K562 (cell line): Measurements from ENCODE around the gene CASTOR1. TPM values are rescaled to one million over a fixed set of nuclear protein-coding genes. Genes with fewer than 3 reads are reported as not detected.

Experiments
- ATAC-seq: fragments of 200-7000 bp; cut with Tn5 transposase; 3 replicates; pipeline ENCODE4 v1.9.1; 2020; ENCODE audit warnings: moderate library complexity
- BruUV-seq: library from RNA; stranded (reverse); fragments of 400-500 nt; replicated peaks from 2 replicates; lab custom pipeline; 2021; lab: Mats Ljungman, UMichigan
- CTCF ChIA-PET: fragments of 300-600 bp; formaldehyde crosslinking; extraction: SDS; loops from one replicate; lab custom pipeline; 2021; ENCODE audit warnings: low intra/inter-chr PET ratio; lab: Yijun Ruan, JAX
- POLR2A ChIA-PET: fragments of 300-600, 350-650 bp; sonication (Branson Sonifier 250); formaldehyde crosslinking; extraction: SDS; loops from one replicate; lab custom pipeline; 2021; ENCODE audit warnings: antibody characterized with exemption, inconsistent platforms; lab: Yijun Ruan, JAX
- DNase-seq, 4 experiments: peaks; one replicate each; pipeline versions ENCODE4 v3.0.0 to v3.0.0-alpha.2; 2011 to 2018; ENCODE audit warnings: low spot score in 3 of 4, mixed read lengths in 3 of 4; ENCODE audit errors: extremely low read depth in 1 of 4
- FAIRE-seq: peaks from 2 replicates; lab custom pipeline; 2011; peaks lifted over from hg19 to GRCh38; lab: Jason Lieb, UNC
- H2AFZ ChIP-seq: 2 replicates; pipeline ENCODE4 v1.6.0; 2011; ENCODE audit warnings: low read depth, low read length, control low read depth, inconsistent platforms
- H3K27ac ChIP-seq: fragments of 200-600 bp; 3 replicates; pipeline ENCODE4 v1.8.0; 2011; ENCODE audit warnings: low read depth, mild to moderate bottlenecking, control low read depth, inconsistent platforms, low read length, moderate library complexity, mixed read lengths; ENCODE audit errors: extremely low read depth
- H3K27me3 ChIP-seq, 2 experiments: fragments of 300-600 bp in 1 of 2; 2 replicates in 1 of 2; 3 replicates in 1 of 2; pipeline versions ENCODE4 v1.6.0 to v1.8.0; 2011; ENCODE audit warnings: inconsistent platforms in 2 of 2, low read length in 2 of 2, mild to moderate bottlenecking in 1 of 2, mixed read lengths in 1 of 2, moderate library complexity in 1 of 2; ENCODE audit not compliant: control insufficient read depth in 2 of 2, insufficient read depth in 2 of 2
- H3K36me3 ChIP-seq: fragments of 300-600 bp; 3 replicates; pipeline ENCODE4 v1.8.0; 2011; ENCODE audit warnings: mild to moderate bottlenecking, low read length, inconsistent platforms; ENCODE audit not compliant: control insufficient read depth, insufficient read depth
- H3K4me1 ChIP-seq, 2 experiments: fragments of 200-600 bp in 1 of 2; replicated peaks in 1 of 2; 2 replicates in 1 of 2; 3 replicates in 1 of 2; pipeline versions ENCODE4 v1.5.1 to v1.8.0; 2011; ENCODE audit warnings: inconsistent platforms in 2 of 2, low read length in 2 of 2, mild to moderate bottlenecking in 1 of 2, mixed read lengths in 1 of 2, moderate library complexity in 1 of 2; ENCODE audit not compliant: control insufficient read depth in 2 of 2, insufficient read depth in 2 of 2
- H3K4me2 ChIP-seq: 2 replicates; pipeline ENCODE4 v1.6.1; 2011; ENCODE audit warnings: low read length, control low read depth, inconsistent platforms, mixed read lengths; ENCODE audit not compliant: insufficient read depth
- H3K4me3 ChIP-seq: fragments of 200-600 bp; sonication (generic), shearing (Covaris generic); 2 replicates; pipeline ENCODE4 v1.5.1; 2016; ENCODE audit warnings: control low read depth, inconsistent platforms
- H3K79me2 ChIP-seq: fragments of 200-600 bp; 3 replicates; pipeline ENCODE4 v1.8.0; 2011; ENCODE audit warnings: low read length, inconsistent platforms; ENCODE audit not compliant: control insufficient read depth, insufficient read depth
- H3K9ac ChIP-seq, 2 experiments: 2 replicates each; pipeline versions ENCODE4 v1.6.0 to v1.6.1; 2011; ENCODE audit warnings: low read depth in 2 of 2, low read length in 2 of 2, control low read depth in 1 of 2, inconsistent platforms in 1 of 2, mild to moderate bottlenecking in 1 of 2, mixed read lengths in 1 of 2; ENCODE audit not compliant: insufficient read depth in 1 of 2
- H3K9me1 ChIP-seq: one replicate; pipeline ENCODE4 v1.6.0; 2011; ENCODE audit warnings: inconsistent platforms, mild to moderate bottlenecking, low read length, moderate library complexity; ENCODE audit not compliant: control insufficient read depth, insufficient read depth
- H3K9me3 ChIP-seq: replicated peaks from 2 replicates; pipeline ENCODE4 v1.5.1; 2011; ENCODE audit warnings: low read depth, low read length, inconsistent platforms; ENCODE audit not compliant: control insufficient read depth, insufficient read depth
- H4K20me1 ChIP-seq: replicated peaks from 2 replicates; pipeline ENCODE4 v1.6.1; 2011; ENCODE audit warnings: low read length, inconsistent platforms, mixed read lengths; ENCODE audit not compliant: control insufficient read depth, insufficient read depth
- GATAD2B ChIP-seq: fragments of 450-650 bp; IDR thresholded peaks from 2 replicates; pipeline ENCODE4 v1.6.1; 2017; ENCODE audit warnings: mild to moderate bottlenecking, borderline replicate concordance
- HDAC2 ChIP-seq: fragments of 450-650 bp; IDR thresholded peaks from 2 replicates; pipeline ENCODE4 v1.6.1; 2016; ENCODE audit warnings: mild to moderate bottlenecking
- MIER1 ChIP-seq: fragments of 450-650 bp; IDR thresholded peaks from 2 replicates; pipeline ENCODE4 v1.6.1; 2016; ENCODE audit warnings: antibody characterized with exemption, mild to moderate bottlenecking, low read depth
- NFXL1 ChIP-seq: fragments of 450-650 bp; formaldehyde crosslinking; IDR thresholded peaks from 2 replicates; pipeline ENCODE4 v1.4.0; 2021; ENCODE audit warnings: mild to moderate bottlenecking
- SREBF1 ChIP-seq: fragments of 150-350 bp; IDR thresholded peaks from 2 replicates; pipeline ENCODE4 v1.6.1; 2014; ENCODE audit warnings: antibody characterized with exemption, low read depth, low read length, borderline replicate concordance
- TRIM25 ChIP-seq: fragments of 450-650 bp; IDR thresholded peaks from 2 replicates; pipeline ENCODE4 v1.7.0; 2016; ENCODE audit warnings: borderline replicate concordance
- ZFX ChIP-seq: sonication (generic); formaldehyde crosslinking; IDR thresholded peaks from 2 replicates; pipeline ENCODE4 v1.8.0; 2022; ENCODE audit warnings: mild to moderate bottlenecking, missing genetic modification reagents, moderate library complexity
- ZNF518B ChIP-seq: fragments of 250-450 bp; sonication (Bioruptor Pico); IDR thresholded peaks from 2 replicates; pipeline ENCODE4 v1.5.0; 2021; ENCODE audit warnings: mild to moderate bottlenecking, moderate library complexity
- ZNF717 ChIP-seq: fragments of 250-450 bp; sonication (Bioruptor Pico); IDR thresholded peaks from 2 replicates; pipeline ENCODE4 v1.5.0; 2021
- WGBS: fragments of 100-300 bp; shearing (Covaris generic); methylation state at CpG from one replicate; pipeline ENCODE4 v1.1.6; 2016; ENCODE audit warnings: low coverage, mixed read lengths; ENCODE audit not compliant: insufficient coverage; ENCODE audit errors: missing lambda C conversion rate; 5-methylcytosine and 5-hydroxymethylcytosine counted together
- in situ Hi-C: fragments of 300-500 bp; cut with MboI; formaldehyde crosslinking; loops from 4 replicates; pipeline ENCODE4 v1.15.0; 2018; ENCODE audit warnings: inconsistent platforms, mixed read lengths
- intact Hi-C: fragments of 100-400 bp; cut with micrococcal nuclease; formaldehyde crosslinking; loops from 2 replicates; pipeline ENCODE4 v1.14.2; 2022
- polyA plus RNA-seq, 8 experiments: library from polyadenylated mRNA; depleted of rRNA in 4 of 8; stranded (reverse) in 5 of 8; unstranded in 3 of 8; fragments of >200 nt; fragmentation: Nextera tagmentation in 2 of 8; fragmentation: Illumina TruSeq in 1 of 8; extraction: Ambion mirVana in 2 of 8; extraction: Trizol in 1 of 8; gene quantifications; 2 replicates each; pipeline versions ENCODE4 v1.2.1 to v1.2.3, GENCODE V29; 2011 to 2014; ENCODE audit warnings: inconsistent platforms in 1 of 8, missing spikeins in 1 of 8
- total RNA-seq, 7 experiments: library from RNA; depleted of rRNA in 6 of 7; stranded (reverse); fragments of >200 nt in 6 of 7; fragmentation: Illumina TruSeq in 2 of 7; extraction: Trizol in 2 of 7; gene quantifications; 2 replicates each; pipeline versions ENCODE4 v1.2.1 to v1.2.3, GENCODE V29; 2011 to 2021; ENCODE audit warnings: low replicate concordance in 1 of 7

The CASTOR1 gene
- total and polyA plus RNA-seq, 9 of the 15 experiments (the other 6 are each of a cell fraction or from before 2014, with no cell fraction given), result 0.35 to 2.6 (median 1.1) TPM

GRCh38 chr22:30304495-30305244 is 15.4 kb upstream of the CASTOR1 start:
- DNase-seq, result no peak
- no peaks in the 10 kb centered on the region for H3K9me1 ChIP-seq
- no peak for ATAC-seq
- WGBS, result 89% methylated on average over 5 of the region's 7 CpGs
- TF ChIP-seq GATAD2B (no peak), HDAC2 (no peak), ZFX (no peak), ZNF717 (CRISPR knock-in tag) (no peak), TRIM25 (no peak), MIER1 (no peak), SREBF1 (no peak), ZNF518B (CRISPR knock-in tag) (no peak), NFXL1 (CRISPR knock-in tag) (no peak)
- H4K20me1 ChIP-seq, result no peaks in the 10 kb centered on the region; the same call in 1 of the 2 replicates
- H3K4me3 ChIP-seq, result no peak overlapping the region
- FAIRE-seq, result no peak
- intact Hi-C loops (no loop called here), in situ Hi-C loops (no loop called here)
- no peaks in the 10 kb centered on the region for H3K27me3 ChIP-seq
- peaks cover 10% of the 10 kb centered on the region for H3K79me2 ChIP-seq
- ChIA-PET CTCF (no interaction called here), POLR2A (interaction anchor here (0.9 to 1.6 kb wide), 3 partner anchors 10 to 13 kb away, joined by 3 read pairs; no protein-coding TSS in a partner anchor)
- peaks cover 5 to 29% of the 10 kb centered on the region in 2 experiments; a peak in 4 of 5 replicates for H3K4me1 ChIP-seq
- no peak overlapping the region for H3K27ac ChIP-seq
- no peak overlapping the region for H3K9ac ChIP-seq
- no peaks in the 10 kb centered on the region for H3K9me3 ChIP-seq
- H2AFZ ChIP-seq, result no peak overlapping the region
- H3K4me2 ChIP-seq, result no peak overlapping the region
- peaks cover 12% of the 10 kb centered on the region; the same call in 1 of the 3 replicates for H3K36me3 ChIP-seq
- no TSS peak for BruUV-seq
